K562 (cell line): ENCODE measurements around the gene SDR42E2. TPM values are rescaled to one million over a fixed set of nuclear protein-coding genes. Genes with fewer than 3 reads are reported as not detected.

Experiments
- BRCA1 ChIP-seq, 2 experiments: fragments of 450-650 bp in 1 of 2; sonication (generic) in 1 of 2; formaldehyde crosslinking in 1 of 2; IDR thresholded peaks; 2 replicates each; pipeline versions ENCODE4 v1.5.0 to v1.6.1; 2017 to 2020; ENCODE audit warnings: mild to moderate bottlenecking in 1 of 2, missing genetic modification reagents in 1 of 2
- CAMTA2 ChIP-seq: fragments of 250-450 bp; sonication (Bioruptor Pico); conservative IDR thresholded peaks from 2 replicates; pipeline ENCODE4 v1.5.1; 2022
- HCFC1 ChIP-seq: IDR thresholded peaks from 2 replicates; pipeline ENCODE4 v1.6.1; 2012; ENCODE audit warnings: low read depth, low read length, improper control_type of control experiment
- HOXB6 ChIP-seq: fragments of 250-450 bp; sonication (Bioruptor Pico); IDR thresholded peaks from 2 replicates; pipeline ENCODE4 v1.5.1; 2022; ENCODE audit warnings: mild to moderate bottlenecking, borderline replicate concordance
- MGA ChIP-seq: fragments of 450-650 bp; IDR thresholded peaks from 2 replicates; pipeline ENCODE4 v1.6.1; 2016; ENCODE audit warnings: mild to moderate bottlenecking, moderate library complexity
- NCOA2 ChIP-seq, 2 experiments: fragments of 450-650 bp; IDR thresholded peaks; 2 replicates each; pipeline ENCODE4 v1.6.1; 2018; ENCODE audit warnings: mild to moderate bottlenecking in 2 of 2, moderate library complexity in 1 of 2; ENCODE audit not compliant: partially characterized antibody in 2 of 2
- NCOA4 ChIP-seq: fragments of 450-650 bp; IDR thresholded peaks from 2 replicates; pipeline ENCODE4 v1.6.1; 2018; ENCODE audit warnings: mild to moderate bottlenecking; ENCODE audit not compliant: partially characterized antibody
- NFXL1 ChIP-seq: fragments of 450-650 bp; formaldehyde crosslinking; IDR thresholded peaks from 2 replicates; pipeline ENCODE4 v1.4.0; 2021; ENCODE audit warnings: mild to moderate bottlenecking
- PHB ChIP-seq: fragments of 250-450 bp; sonication (Bioruptor Pico); IDR thresholded peaks from 2 replicates; pipeline ENCODE4 v1.5.0; 2021
- RAD21 ChIP-seq, 2 experiments: fragments of 250-450 bp in 1 of 2; fragments of 450-650 bp in 1 of 2; sonication (Bioruptor Pico) in 1 of 2; formaldehyde crosslinking in 1 of 2; IDR thresholded peaks in 1 of 2; conservative IDR thresholded peaks in 1 of 2; 2 replicates each; pipeline versions ENCODE4 v1.4.0 to v1.8.0; 2020 to 2022; ENCODE audit warnings: mild to moderate bottlenecking in 2 of 2, moderate library complexity in 1 of 2
- TSC22D4 ChIP-seq: fragments of 450-650 bp; IDR thresholded peaks from 2 replicates; pipeline ENCODE4 v1.6.1; 2016; ENCODE audit warnings: missing genetic modification characterization, missing biosample characterization, control low read depth
- ZBTB9 ChIP-seq: fragments of 450-650 bp; formaldehyde crosslinking; IDR thresholded peaks from 2 replicates; pipeline ENCODE4 v1.4.0; 2020; ENCODE audit warnings: mild to moderate bottlenecking, moderate library complexity
- ZNF311 ChIP-seq: fragments of 250-450 bp; sonication (Bioruptor Pico); IDR thresholded peaks from 2 replicates; pipeline ENCODE4 v1.4.0; 2020; ENCODE audit warnings: mild to moderate bottlenecking, moderate library complexity
- ZNF449 ChIP-seq: fragments of 250-450 bp; sonication (Bioruptor Pico); IDR thresholded peaks from 2 replicates; pipeline ENCODE4 v1.8.0; 2022; ENCODE audit warnings: moderate library complexity, mild to moderate bottlenecking, inconsistent platforms
- polyA plus RNA-seq, 8 experiments: library from polyadenylated mRNA; depleted of rRNA in 4 of 8; stranded (reverse) in 5 of 8; unstranded in 3 of 8; fragments of >200 nt; fragmentation: Nextera tagmentation in 2 of 8; fragmentation: Illumina TruSeq in 1 of 8; extraction: Ambion mirVana in 2 of 8; extraction: Trizol in 1 of 8; gene quantifications; 2 replicates each; pipeline versions ENCODE4 v1.2.1 to v1.2.3, GENCODE V29; 2011 to 2014; ENCODE audit warnings: inconsistent platforms in 1 of 8, missing spikeins in 1 of 8
- total RNA-seq, 7 experiments: library from RNA; depleted of rRNA in 6 of 7; stranded (reverse); fragments of >200 nt in 6 of 7; fragmentation: Illumina TruSeq in 2 of 7; extraction: Trizol in 2 of 7; gene quantifications; 2 replicates each; pipeline versions ENCODE4 v1.2.1 to v1.2.3, GENCODE V29; 2011 to 2021; ENCODE audit warnings: low replicate concordance in 1 of 7

SDR42E2 gene
- total and polyA plus RNA-seq, 9 of the 15 experiments (the other 6 are each of a cell fraction or from before 2014, with no cell fraction given) = 0.03 to 0.07 (median 0.04) TPM; not detected in 4

- TF ChIP-seq MGA (no peak), CAMTA2 (no peak), NFXL1 (no peak), NCOA4 (no peak), RAD21 (CRISPR knock-in tag; conservative IDR thresholded peaks at IDR 0.05 in 1 of 2, IDR thresholded peaks at IDR 0.05 in 1 of 2) (no peak), ZNF449 (CRISPR knock-in tag) (no peak; the same call in 1 of the 2 replicates), NCOA2 (IDR thresholded peaks at IDR 0.05; ENCODE audit: partially characterized antibody in 2 of 2) (no peak), HOXB6 (CRISPR knock-in tag) (no peak), ZBTB9 (CRISPR knock-in tag) (no peak), PHB (no peak), ZNF311 (CRISPR knock-in tag) (no peak), TSC22D4 (tag) (no peak), HCFC1 (no peak), BRCA1 (IDR thresholded peaks at IDR 0.05) (no peak), BRCA1 (CRISPR knock-in tag; IDR thresholded peaks at IDR 0.05) (no peak)
Observed at GRCh38 chr16:22216191-22216831, 54.0 kb downstream of the SDR42E2 start (continued).
